ENCODE measurements around the gene ENDOU. TPM values are rescaled to one million over a fixed set of nuclear protein-coding genes. Genes with fewer than 3 reads are reported as not detected.
A peak's percentile ranks its signal among the peaks of the same experiment; 100 is the strongest.

Gene ENDOU
- total RNA-seq, 6 donors from 2014 or later: 0.14 to 2.1 (median 0.83) TPM; not detected in 2

DNA sequence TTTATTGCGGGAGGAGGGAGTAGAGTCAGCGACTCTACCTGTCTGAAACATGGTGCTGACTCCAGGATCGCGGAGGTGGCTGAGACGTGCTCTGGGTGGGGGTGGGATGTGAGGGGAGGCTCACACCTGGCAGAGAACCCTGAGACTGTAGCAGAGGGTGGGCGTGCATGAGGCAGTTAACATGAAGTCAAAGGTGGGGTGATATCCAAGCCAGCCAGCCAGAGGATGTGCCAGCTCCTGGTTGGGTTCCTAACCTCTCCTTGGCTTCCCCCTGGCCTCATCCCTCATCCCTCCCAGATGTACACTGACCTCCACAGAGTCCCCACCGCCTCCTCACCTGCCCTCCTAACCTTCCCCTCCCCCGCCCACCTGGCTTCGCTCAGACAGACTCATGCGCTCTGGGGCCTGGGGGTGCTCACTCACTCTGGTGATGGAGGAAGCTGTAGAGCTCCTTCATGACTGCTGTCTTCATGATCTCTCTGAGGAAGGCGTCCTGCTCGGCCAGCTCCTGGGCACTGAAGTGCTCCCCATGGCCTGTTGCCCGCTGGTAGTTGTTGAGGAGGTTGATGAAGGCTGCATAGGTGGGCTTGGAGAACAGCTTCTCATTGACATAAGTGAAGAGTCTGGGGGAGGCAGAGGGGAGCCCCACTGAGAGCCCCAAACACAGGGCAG is 9.3 kb downstream of the ENDOU start:
- WGBS, 2 donors: 82 to 87% methylated on average over 11 to 13 of the region's 13 CpGs
- TF ChIP-seq POLR2A (IDR thresholded peaks at IDR 0.05) (no peak), POLR2AphosphoS5 (IDR thresholded peaks at IDR 0.05) (no peak), CTCF (IDR thresholded peaks at IDR 0.05) (no peak)
- ATAC-seq (ENCODE audit: low FRiP score in 2 of 2) (no peak), DNase-seq (no peak)
- peak overlapping the region; percentile 11 to 94 (median 69) for H3K27ac ChIP-seq
- H3K4me1 ChIP-seq: peaks cover 23 to 34% (median 29%) of the 10 kb centered on the region in 4 donors
- no peaks in the 10 kb centered on the region for H3K9me3 ChIP-seq
- no peaks in the 10 kb centered on the region for H3K36me3 ChIP-seq
- H3K4me3 ChIP-seq: no peak overlapping the region
- H3K27me3 ChIP-seq: no peaks in the 10 kb centered on the region

DNA sequence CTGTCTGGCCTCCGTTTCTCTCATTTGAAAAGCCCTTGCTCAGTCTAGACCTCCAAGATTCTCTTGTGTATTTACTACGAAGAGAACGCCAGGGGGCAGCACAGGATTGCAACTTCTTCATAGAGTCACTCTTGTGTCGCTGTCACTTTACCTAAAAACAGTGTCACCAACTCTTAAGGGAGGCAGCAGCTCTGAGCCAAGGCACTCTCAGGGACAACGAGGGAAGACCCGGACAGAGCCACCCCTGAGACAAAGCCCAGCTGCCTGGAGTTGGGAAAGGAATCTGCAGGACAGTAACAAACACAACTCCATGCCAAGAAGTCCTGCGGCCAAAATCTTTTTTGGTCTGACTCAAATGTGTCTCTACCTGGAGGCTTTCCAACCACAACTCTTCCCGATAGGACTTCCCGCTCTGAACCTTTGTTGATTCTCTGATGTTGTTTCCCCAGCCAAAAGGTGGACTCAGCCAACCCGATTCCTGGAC is 9.9 kb downstream of the ENDOU start:
- Histone ChIP-seq H3K27ac (peak overlapping the region in 3 of 4 donors; percentile 51 to 94 (median 87)), H3K4me3 (no peak overlapping the region), H3K27me3 (no peaks in the 10 kb centered on the region), H3K9me3 (no peaks in the 10 kb centered on the region), H3K4me1 (peaks cover 23 to 34% (median 29%) of the 10 kb centered on the region in 4 donors), H3K36me3 (no peaks in the 10 kb centered on the region)
- WGBS, 2 donors: 15 to 22% methylated on average over 10 of the region's 10 CpGs
- peak in 1 of 2 donors; percentile 85 for DNase-seq
- TF ChIP-seq CTCF (IDR thresholded peaks at IDR 0.05): peak; percentile 67 to 90 (median 79)
- TF ChIP-seq EP300 (IDR thresholded peaks at IDR 0.05): no peak
- ATAC-seq (ENCODE audit: low FRiP score in 2 of 2): peak; percentile 76 to 81

DNA sequence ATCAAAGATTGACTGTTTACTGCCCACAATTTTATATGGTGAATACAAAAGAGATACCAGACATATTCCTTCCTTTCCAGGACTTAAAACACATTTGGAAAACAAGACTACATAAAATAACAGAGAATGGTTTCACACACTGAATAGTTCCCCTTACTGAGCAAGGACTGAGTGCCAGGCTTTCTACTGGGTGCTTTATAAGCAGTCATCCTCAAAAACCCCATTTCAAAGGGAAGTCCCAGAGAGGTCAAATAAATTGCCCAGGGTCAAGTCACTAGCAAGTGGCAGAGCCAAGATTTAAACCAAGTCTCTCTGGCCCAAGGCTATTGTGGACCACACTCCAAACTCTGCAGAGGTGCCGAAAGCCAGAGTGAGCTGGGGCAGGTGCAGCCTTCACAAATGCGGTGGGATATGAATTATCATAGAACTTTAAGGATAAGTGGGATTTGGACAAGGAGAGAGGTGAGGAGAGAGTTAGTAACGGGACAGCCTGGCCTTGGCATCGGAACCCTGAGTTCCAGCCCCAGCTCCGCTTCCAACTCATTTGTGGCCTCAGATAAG is 10.4 kb downstream of the ENDOU start:
- 40 to 58% methylated on average over 5 of the region's 5 CpGs for WGBS, 2 donors
- Histone ChIP-seq H3K27ac (peak overlapping the region in 2 of 4 donors; percentile 51 to 94), H3K4me3 (no peak overlapping the region)

GRCh38 chr12:47712171-47712570 is 13.1 kb downstream of the ENDOU start:
- WGBS, 2 donors: 89 to 96% methylated on average over 4 to 6 of the region's 6 CpGs
- ATAC-seq (ENCODE audit: low FRiP score in 2 of 2) (no peak), DNase-seq (no peak)
- Histone ChIP-seq H3K4me3 (no peak overlapping the region), H3K27ac (no peak overlapping the region), H3K9me3 (no peaks in the 10 kb centered on the region), H3K4me1 (peaks cover 21 to 30% (median 25%) of the 10 kb centered on the region in 4 donors), H3K36me3 (no peaks in the 10 kb centered on the region), H3K27me3 (no peaks in the 10 kb centered on the region)
- TF ChIP-seq POLR2A (IDR thresholded peaks at IDR 0.05) (no peak), CTCF (IDR thresholded peaks at IDR 0.05) (no peak), EP300 (IDR thresholded peaks at IDR 0.05) (no peak), POLR2AphosphoS5 (IDR thresholded peaks at IDR 0.05) (no peak)

More for the DNA sequence above, 10.4 kb downstream of the ENDOU start:
- no peak for ATAC-seq (ENCODE audit: low FRiP score in 2 of 2)
- Histone ChIP-seq H3K36me3 (no peaks in the 10 kb centered on the region), H3K4me1 (peaks cover 23 to 34% (median 29%) of the 10 kb centered on the region in 4 donors), H3K27me3 (no peaks in the 10 kb centered on the region), H3K9me3 (no peaks in the 10 kb centered on the region)
- DNase-seq: no peak
- no peak for TF ChIP-seq CTCF (IDR thresholded peaks at IDR 0.05)
- no peak for TF ChIP-seq POLR2AphosphoS5 (IDR thresholded peaks at IDR 0.05)

Data from upper lobe of left lung (tissue), 6 donors.